Measurements from ENCODE around the gene BAIAP2L1. TPM values are rescaled to one million over a fixed set of nuclear protein-coding genes. Genes with fewer than 3 reads are reported as not detected.
"Not testable (repeated sequence)": the region's sequence is repeated elsewhere in the genome, so short reads cannot be mapped to it uniquely, and the experiment has no call there.

Gene BAIAP2L1
- polyA plus RNA-seq, 12 donors = 5.3 to 22.3 (median 8.9) TPM; not detected in 1

DNA sequence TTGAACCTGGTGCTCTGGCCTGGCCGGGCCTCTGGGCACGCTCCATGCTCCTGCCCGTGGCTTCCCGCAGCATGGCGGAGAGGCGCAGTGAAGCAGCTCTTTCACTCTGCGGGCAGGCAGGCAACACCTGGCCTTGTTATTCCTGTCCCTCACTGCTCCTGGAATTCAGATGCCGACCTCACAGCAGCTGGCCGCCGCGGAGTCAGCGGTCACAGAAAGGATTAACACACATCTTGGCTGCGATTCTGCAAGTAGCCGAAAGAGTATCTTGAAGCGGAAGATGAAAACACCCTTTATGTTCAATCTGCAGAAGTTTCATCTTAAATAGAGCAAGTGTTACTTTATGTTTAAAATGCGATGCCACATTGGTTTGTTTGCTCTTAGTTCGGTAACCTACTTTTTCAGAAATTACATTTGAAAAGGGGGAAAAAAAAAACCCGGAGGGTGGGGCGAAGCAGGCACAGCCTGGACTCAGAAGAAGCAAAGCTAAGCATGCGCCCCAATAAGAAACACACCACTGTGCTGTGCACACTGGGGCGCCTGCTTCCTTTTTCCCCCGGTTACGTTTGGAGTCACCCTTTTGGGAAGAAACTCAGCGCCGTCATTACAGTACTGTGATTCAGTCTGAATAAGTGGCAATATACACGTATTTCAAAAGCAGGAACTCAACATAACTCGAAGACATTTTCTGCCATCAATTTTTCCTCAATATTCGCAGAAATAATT, 77.1 kb downstream of the BAIAP2L1 start:
- no peak for DNase-seq

DNA sequence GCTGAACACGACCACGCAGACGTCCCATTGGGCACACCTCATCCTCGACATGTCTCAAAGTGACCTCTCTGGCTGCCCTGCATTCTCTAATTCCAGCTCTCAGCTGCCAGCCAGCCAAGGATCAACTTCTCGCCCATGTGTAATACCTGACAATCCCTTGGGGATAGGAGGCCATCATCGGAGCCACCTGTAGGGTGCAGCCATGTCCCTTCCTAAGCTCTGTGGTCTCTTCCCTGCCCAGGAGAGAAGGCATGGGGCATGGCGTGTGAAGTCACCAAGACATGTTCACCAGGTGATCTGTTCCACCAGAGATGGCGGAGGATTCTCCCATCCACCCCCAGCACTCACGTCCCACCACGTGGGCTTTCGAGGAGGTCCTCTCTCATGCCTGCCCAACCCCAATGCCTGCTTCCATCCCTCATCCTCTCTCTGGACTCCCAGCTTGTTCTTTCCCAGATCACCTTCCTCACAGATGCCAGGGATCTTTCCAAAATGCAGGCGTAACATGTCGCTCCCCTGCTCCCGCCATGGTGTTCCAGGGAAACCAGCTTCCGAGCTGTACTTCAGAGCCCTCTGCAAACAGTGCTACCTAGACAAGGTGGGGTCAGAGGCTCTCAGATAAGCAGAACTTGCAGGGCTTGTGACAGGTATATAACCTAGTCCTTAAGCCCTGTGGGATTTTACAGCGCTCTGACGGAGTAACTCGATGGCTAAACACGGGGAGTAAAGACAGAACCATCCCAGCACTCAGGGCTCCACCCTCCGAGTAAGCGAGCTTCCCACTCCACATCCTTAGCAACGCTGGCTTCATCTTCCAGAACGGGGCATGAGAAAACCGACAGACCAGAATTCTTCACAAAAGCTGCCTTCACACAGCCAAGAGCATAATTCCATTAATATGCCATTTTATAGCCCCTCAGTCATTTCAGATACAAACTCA, 78.3 kb downstream of the BAIAP2L1 start:
- no peak for DNase-seq

DNA sequence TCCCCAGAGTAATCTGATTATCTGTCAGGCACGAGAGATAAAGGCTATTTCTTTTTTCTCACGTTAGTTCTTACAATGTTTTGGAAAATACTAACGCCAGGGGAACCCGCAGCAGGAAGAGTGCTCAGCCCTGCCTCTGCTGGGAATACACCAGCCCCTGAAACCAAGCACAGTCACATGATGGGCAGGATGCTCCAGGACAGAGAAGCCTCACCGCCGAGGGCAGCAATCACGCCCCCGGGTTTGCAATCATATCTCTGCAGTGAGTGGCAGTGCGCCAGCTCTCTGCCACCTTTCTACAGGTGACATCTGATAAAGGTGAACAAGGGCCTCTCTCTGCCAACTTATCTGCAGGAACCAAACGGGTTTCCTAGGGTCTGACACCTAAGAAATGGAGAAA, 79.6 kb downstream of the BAIAP2L1 start:
- DNase-seq = no peak

DNA sequence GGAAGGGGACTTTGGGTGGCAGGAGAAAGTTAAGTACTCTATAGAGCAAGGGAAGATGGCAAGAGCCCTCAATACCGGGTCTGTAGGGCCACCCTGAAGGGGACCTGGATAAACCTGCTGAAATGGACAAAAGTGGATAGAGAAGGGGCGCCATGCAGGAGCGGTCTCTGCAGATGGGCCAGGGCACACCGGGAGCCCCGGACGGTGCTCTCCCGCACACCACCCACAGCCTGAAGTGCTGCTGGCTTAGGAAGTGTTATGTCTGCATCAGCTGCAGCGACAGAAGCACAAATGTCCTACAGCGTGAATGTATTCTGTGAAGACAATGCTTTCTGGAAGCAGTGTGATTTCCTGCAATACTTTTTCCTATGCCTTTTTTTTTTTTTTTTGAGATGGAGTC, 81.7 kb downstream of the BAIAP2L1 start:
- no peak for DNase-seq

DNA sequence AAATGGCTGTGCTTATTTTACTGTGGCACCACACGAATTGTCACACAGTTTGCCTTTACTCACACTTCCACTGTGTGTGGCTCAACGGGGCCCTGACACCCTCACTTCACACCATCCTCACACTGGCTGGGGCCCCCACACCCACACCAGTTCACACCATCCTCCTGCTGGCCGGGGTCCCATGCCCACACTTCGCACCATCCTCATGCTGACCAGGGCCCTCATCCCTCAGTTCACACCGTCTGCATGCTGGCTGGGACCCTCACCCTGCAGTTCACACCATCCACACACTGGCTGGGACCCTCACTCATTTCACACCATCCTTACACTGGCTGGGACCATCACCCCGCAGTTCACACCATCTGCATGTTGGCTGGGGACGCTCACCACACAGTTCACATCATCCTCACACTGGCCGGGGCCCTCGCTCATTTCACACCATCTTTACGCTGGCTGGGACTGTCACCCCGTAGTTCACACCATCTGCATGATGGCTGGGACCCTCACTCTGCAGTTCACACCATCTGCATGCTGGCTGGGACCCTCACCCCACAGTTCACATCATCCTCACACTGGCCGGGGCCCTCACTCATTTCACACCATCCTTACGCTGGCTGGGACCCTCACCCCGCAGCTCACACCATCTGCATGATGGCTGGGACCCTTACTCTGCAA, 83.4 kb downstream of the BAIAP2L1 start:
- DNase-seq = no peak

DNA sequence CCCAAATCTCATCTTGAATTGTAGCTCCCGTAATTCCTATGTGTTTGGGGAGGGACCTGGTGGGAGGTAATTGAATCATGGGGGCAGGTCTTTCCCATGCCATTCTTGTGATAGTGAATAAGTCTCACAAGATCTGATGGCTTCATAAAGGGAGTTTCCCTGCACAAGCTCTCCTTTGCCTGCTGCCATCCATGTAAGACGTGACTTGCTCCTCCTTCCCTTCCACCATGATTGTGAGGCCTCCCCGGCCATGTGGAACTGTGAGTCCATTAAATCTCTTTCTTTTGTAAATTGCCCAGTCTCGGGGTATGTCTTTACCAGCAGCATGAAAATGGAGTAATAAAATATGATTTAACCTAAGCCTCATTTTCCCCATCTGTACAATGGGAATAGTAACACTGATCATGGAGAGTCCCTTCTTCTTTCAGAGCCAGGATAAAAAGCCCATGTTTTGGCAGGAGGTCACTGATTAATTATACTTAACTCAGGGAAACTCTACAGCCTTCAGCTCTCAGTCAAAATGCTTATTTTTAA, 84.8 kb downstream of the BAIAP2L1 start:
- DNase-seq = not testable (repeated sequence)

DNA sequence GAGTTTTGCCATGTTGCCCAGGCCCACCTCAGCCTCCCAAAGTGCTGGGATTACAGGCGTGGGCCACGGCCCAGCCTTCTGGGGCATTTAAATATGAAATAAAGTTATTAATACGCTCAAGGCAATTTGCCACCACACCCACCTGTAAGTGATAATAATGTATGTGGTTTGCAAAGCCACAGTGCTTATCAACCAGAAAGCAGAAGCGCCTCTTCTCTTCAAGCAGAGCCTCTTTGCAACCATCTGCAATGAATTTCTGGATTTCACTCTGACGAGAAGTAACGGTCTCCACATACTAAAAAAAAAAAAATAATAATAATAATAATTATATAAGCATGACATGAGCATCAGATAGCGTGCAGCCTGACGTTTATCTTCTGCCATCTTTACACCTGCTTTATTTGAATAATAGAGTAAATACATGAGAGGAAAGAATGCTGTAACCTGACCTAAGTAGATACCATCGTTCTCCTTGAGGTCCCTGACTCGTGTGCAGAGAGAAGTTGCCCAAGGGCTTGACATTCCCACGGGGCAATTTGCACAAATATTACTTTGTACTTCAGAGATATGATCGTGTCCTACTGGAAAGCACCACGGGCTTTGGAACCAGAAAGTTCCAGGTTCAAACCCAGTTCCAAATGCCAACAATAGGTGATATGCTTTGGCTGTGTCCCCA, 85.4 kb downstream of the BAIAP2L1 start:
- DNase-seq = no peak

DNA sequence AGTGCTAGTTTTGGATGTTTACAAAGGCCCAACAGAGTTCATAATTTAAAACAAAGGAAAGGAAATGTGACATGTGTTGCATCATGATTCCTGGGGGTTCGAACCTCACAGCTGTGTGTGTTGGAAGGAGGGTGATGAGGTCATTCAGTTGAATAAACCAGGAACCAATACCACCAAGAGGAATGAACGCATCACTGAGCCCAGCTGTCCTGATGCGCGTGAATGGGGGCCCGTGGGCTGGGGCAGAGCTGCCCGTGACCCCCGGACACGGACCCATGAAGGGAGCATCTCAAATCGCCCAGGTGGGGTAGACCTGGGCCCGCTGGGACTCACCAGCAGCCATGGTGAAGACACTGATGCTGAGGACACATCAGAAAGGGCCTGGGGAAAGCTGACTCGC, 86.4 kb downstream of the BAIAP2L1 start:
- DNase-seq = no peak

DNA sequence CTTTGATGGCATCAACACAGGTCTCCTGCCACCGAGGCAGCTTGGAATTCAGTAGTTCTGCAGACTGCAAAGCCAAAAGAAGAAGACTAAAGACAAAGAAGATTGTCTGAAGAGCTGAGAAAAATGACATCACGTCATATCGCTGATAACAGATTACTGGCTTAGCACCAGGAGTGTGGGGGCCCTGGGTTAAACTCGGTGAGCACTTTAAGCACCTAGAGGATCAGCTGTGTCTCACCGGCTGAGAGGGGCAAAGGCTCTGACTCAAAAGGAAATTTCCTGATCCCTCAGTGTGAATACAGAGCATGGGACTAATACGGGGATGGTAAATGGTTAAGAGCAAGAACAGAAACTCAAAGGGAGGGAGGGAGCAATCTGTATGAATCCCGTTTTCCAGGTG, 88.7 kb downstream of the BAIAP2L1 start:
- no peak for DNase-seq

DNA sequence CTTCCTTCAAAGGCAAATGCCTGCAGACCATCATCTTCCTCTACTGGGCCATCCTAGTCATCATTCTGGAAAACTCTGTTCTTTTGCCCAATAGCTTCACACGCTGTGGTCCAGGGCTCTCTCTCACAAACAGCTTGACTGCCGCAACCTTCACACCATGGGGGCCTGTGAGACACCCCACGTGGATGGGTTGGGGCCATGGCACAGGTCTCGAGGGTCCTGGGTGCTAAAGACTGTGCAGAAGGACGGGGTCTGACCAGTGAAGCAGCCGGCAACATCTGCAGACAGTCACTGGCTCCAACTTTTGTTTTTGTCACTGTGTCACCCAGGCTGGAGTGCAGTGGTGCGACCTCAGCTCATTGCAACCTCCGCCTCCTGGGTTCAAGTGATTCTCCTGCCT, 91.3 kb downstream of the BAIAP2L1 start:
- DNase-seq = no peak

DNA sequence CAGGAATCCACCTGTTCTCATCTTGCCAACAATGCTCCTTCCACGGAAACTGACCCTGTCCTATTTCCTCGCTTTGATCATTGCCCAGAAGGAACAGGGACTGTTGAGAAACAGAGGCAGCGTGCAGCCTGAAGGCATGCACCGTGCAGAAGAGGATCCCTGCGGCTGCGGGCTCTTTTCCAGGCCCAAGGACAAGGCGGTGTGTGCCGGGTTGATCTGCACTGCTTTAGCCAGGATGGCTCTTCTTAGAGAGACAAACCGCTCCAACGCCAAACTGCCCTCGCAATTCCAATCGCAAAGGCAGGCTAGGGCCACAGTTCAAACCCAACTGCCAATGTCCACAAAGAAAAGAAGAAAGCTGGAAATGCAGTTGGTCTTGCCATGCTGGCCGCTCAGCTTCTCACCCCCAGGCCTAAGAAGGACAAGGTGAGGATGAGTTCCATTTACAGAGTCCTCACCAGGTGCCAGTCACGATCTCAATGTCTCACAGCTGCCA, 92.9 kb downstream of the BAIAP2L1 start:
- DNase-seq = no peak

DNA sequence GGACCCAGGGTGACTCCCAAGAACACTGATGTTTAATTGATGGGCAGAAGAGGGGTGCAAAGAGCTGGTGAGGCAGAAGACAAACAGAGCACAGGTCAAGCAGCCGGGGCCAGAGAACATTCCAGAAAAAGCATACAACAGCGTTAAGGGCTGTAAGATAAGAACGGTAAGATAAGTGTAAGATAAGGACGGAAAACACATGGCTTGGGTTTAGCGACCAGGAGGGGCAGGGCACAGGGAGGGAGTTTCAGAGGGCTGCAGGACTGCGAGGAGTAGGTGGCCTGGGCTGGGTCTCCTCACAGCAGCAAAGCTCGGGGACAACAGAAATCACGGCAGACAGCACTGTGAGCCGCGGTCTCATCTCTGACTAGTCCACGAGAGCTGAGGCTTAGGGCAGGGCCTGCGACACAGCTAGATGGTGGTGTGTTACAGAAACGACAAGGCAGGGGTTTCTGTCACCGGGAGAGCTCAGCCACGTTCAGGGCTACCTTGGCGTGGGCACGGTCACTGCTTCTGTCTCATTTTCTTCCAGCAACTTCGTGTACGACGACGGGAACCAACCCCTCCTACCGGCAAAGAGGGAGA, 94.8 kb downstream of the BAIAP2L1 start:
- no peak for DNase-seq

DNA sequence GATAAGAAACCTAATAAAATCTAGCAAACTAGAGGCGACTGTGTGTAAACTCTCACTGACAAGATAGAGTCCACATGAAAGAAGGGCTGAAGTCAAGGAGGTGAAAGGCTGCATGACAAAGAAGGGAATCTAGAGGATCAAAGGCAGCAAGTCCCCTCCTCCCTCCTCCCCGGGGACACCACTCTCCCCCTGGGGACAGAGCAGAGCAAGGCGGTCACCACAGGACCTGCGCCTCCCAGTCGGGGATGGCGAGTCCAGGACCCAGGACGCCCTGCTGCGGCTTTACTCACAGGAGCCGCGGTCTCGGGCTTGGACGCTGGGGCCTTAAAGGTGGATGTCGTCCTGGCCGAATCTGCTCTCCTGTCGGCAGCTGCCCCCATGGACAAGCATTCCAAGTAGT, 97.0 kb downstream of the BAIAP2L1 start:
- DNase-seq = no peak

DNA sequence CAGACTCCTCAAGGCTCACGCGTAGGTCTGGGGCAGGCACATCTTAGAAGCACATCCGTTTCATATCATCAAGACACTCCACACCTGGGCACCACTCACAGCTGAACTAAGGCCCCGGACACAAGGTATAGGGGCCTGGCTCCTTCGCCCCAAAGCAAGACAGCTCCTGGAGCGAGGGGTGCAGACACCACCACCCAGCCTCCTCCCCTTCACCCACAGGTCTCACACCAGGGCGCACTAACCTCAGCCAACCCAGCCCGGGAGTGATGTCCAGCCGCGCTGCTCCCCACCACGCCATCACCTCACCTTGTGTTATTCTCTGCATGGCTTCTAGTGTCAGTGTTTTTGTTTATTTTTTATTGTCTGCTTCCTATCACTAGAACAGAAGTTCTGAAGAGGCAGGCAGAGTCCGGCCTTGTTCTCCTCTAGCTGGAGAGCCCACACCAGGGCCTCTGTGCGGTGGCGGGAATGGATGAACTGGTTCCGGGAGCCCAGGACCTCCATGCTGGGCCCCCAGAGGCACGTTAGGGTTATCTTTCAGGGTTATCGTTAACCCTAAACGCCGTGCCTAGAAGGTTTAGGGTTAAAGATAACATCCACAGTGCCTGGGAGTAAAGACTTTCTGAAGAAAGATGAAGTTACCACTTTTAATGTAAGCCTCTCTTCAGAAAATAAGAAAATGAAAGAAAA, 97.6 kb downstream of the BAIAP2L1 start:
- no peak for DNase-seq

DNA sequence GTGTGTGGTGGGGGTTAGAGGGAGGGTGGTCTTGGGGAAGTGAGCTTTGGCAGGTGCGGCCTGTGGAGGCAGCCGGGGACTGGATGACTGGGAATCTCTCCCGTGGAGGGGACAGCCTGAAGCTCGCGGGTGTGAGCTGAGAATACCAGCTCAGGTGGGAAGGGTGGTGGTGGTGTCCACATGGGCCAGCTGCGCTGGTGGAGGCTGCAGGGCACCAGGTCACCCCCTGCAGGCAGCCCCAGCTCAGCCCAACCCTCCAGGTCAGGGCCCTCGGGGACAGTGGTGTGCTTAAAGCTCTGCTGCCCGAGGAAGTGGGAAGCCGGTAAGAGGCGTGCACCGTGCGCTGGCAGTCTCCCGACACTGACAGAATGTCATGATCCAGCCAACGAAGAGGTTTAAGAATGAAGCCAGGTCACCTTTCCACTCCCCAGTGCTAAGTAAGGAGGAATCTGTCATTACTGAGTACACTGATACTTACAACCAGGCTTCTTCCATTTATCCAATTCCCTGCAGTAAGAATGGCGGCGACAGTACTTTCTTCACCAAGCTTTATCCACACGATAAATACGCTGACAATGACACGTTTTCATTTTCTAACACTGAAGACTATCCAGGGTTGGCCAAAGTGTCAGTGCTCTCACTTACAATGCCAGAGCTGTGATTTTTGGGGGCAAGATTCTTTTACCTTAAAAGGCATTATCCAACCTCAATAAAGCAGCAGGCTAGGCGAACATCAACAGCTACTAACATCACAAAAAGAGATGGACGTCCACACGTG, 99.0 kb downstream of the BAIAP2L1 start:
- DNase-seq = no peak

DNA sequence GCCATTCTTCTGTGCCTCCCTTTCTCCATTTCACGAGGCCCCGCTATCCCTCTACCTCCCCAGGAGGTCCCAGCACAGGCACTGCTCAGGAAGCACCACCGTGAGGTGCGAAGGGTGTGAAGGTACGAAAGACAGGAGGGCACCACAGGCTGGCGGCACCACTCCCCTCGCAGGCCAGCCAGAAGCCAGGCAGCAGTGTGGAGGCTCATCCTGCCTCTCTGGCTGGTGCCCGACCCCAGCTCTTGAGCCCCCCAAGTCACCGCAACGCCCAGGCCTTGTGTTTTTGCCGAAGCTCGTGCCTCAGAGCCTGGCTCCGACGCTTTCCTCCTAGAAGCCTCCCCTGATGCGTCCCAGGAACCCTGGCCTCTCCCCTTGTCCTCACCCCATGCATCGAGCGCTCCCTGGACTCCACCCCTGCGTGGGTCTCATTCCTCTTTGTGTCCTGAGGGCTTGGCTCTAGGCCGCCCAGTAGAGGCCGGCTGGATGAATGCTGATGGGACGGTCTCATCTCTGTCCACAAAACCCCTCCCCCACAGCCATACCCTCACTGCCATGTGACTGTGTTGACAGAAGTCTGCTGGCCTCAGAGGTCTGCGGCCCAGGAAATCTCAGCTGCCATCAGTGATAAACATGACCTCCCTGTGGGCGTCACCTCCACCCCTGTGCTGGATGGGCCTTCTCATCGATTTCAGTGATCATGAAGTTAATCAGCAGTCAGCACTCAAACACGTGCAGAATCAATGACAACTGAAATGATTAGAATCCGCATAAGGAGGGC, 100.1 kb downstream of the BAIAP2L1 start:
- DNase-seq = no peak

DNA sequence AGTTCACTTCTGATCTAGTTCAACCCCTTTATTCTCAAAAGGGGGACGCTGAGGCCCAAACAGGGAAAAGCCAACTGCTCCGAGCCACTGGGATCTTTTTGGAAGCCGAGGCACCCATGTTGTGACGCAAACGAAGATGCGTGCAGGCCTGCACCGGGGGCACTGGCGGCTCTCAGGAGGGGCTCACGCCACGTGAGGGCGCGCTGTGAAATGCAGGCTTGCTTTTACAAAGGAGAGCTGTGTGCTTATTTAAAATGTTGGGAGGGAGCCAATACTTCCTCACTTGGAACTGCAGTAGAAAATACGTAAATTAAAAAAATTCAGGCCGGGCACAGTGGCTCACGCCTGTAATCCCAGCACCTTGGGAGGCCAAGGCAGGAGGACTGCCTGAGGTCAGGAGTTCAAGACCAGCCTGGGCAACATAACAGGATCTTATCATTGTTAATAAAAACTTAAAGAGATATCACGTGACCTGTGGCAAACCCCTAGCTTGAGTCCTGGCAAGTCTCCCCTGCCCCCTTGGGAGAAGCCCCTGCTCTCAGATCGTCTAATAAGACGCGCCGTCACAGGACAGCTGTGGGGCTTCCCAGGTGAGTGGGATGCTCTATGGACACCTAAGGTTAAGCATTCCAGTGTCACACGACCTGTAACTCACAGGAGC, 103.1 kb downstream of the BAIAP2L1 start:
- DNase-seq = no peak

DNA sequence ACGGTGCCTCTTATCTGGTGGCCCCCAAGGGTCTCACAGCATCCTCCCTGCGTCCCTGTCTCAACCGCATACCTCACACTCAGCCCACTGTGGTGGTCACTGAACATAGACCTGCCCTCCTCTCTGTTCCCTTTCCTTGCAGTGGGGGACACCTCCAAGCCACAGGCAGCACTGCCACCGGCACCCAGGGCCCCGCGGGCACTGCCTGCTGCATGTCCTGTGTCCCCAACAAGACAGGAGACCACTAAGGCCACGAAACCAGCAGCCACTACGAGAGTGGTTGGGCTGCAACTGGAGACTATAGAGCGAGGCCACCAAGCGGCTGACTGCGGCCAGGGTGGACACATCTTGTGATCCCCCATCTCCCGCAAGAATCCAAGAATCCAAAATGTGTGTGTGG, 104.1 kb downstream of the BAIAP2L1 start:
- no peak for DNase-seq
